ENCODE measurements around the gene KRTAP12-3. TPM values are rescaled to one million over a fixed set of nuclear protein-coding genes. Genes with fewer than 3 reads are reported as not detected.

The KRTAP12-3 gene
- total RNA-seq, 1 experiment from 2014 or later: not detected

GRCh38 chr21:44612669-44613229, 45.0 kb upstream of the KRTAP12-3 start:
- POLR2A ChIA-PET: no interaction called here
- no peak for ATAC-seq

GRCh38 chr21:44613386-44614155, 44.2 kb upstream of the KRTAP12-3 start:
- no peak overlapping the region for H3K4me3 Mint-ChIP-seq
- H3K36me3 Mint-ChIP-seq: peaks cover 34% of the 10 kb centered on the region
- ChIA-PET POLR2A (no interaction called here), CTCF (no interaction called here)
- peaks cover 27% of the 10 kb centered on the region for H3K4me1 Mint-ChIP-seq
- H3K9me3 Mint-ChIP-seq: peaks cover 32% of the 10 kb centered on the region
- no peak for ATAC-seq
- H3K27ac Mint-ChIP-seq: 0 out of 2 replicates have a peak overlapping the region, but pooled peaks have one; percentile 72
- peaks cover 4% of the 10 kb centered on the region for H3K27me3 Mint-ChIP-seq (ENCODE audit: low read depth)
- DNase-seq (ENCODE audit: low spot score): no peak
- TF ChIP-seq SP1 (CRISPR knock-in tag; conservative IDR thresholded peaks at IDR 0.05): no peak
- TF ChIP-seq TEAD4 (CRISPR knock-in tag; IDR thresholded peaks at IDR 0.05): no peak
- no peak for TF ChIP-seq FOXP1 (CRISPR knock-in tag; IDR thresholded peaks at IDR 0.05; ENCODE audit: borderline replicate concordance)
- TF ChIP-seq, protein P1, sequence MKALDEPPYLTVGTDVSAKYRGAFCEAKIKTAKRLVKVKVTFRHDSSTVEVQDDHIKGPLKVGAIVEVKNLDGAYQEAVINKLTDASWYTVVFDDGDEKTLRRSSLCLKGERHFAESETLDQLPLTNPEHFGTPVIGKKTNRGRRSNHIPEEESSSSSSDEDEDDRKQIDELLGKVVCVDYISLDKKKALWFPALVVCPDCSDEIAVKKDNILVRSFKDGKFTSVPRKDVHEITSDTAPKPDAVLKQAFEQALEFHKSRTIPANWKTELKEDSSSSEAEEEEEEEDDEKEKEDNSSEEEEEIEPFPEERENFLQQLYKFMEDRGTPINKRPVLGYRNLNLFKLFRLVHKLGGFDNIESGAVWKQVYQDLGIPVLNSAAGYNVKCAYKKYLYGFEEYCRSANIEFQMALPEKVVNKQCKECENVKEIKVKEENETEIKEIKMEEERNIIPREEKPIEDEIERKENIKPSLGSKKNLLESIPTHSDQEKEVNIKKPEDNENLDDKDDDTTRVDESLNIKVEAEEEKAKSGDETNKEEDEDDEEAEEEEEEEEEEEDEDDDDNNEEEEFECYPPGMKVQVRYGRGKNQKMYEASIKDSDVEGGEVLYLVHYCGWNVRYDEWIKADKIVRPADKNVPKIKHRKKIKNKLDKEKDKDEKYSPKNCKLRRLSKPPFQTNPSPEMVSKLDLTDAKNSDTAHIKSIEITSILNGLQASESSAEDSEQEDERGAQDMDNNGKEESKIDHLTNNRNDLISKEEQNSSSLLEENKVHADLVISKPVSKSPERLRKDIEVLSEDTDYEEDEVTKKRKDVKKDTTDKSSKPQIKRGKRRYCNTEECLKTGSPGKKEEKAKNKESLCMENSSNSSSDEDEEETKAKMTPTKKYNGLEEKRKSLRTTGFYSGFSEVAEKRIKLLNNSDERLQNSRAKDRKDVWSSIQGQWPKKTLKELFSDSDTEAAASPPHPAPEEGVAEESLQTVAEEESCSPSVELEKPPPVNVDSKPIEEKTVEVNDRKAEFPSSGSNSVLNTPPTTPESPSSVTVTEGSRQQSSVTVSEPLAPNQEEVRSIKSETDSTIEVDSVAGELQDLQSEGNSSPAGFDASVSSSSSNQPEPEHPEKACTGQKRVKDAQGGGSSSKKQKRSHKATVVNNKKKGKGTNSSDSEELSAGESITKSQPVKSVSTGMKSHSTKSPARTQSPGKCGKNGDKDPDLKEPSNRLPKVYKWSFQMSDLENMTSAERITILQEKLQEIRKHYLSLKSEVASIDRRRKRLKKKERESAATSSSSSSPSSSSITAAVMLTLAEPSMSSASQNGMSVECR (CRISPR knock-in tag; IDR thresholded peaks at IDR 0.05; ENCODE audit: borderline replicate concordance): no peak
- no peak for TF ChIP-seq NR1H2 (CRISPR knock-in tag; IDR thresholded peaks at IDR 0.05)
- no peak for TF ChIP-seq ZNF512 (CRISPR knock-in tag; IDR thresholded peaks at IDR 0.05; ENCODE audit: borderline replicate concordance)
- TF ChIP-seq E2F4 (CRISPR knock-in tag; IDR thresholded peaks at IDR 0.05; ENCODE audit: borderline replicate concordance, low read depth): no peak
- no peak for TF ChIP-seq NFE2L1 (CRISPR knock-in tag; IDR thresholded peaks at IDR 0.05)
- no peak for TF ChIP-seq ZNF138 (CRISPR knock-in tag; conservative IDR thresholded peaks at IDR 0.05)
- no peak for TF ChIP-seq JUN (CRISPR knock-in tag; IDR thresholded peaks at IDR 0.05)
- TF ChIP-seq ETV6 (CRISPR knock-in tag; IDR thresholded peaks at IDR 0.05): no peak
- TF ChIP-seq ZNF396 (CRISPR knock-in tag; IDR thresholded peaks at IDR 0.05; ENCODE audit: borderline replicate concordance): no peak
- TF ChIP-seq SOX15 (CRISPR knock-in tag; IDR thresholded peaks at IDR 0.05): no peak

More at GRCh38 chr21:44612669-44613229, 45.0 kb upstream of the KRTAP12-3 start:
- CTCF ChIA-PET: no interaction called here
- no peak overlapping the region for H3K4me3 Mint-ChIP-seq
- H3K9me3 Mint-ChIP-seq: peaks cover 31% of the 10 kb centered on the region
- TF ChIP-seq CREB1 (CRISPR knock-in tag; IDR thresholded peaks at IDR 0.05): no peak
- TF ChIP-seq RELA (CRISPR knock-in tag; IDR thresholded peaks at IDR 0.05; ENCODE audit: borderline replicate concordance): 0 out of 2 replicates have a peak, but pooled peaks have one; percentile 5
- peaks cover 23% of the 10 kb centered on the region for H3K4me1 Mint-ChIP-seq
- no peak for DNase-seq (ENCODE audit: low spot score)
- H3K36me3 Mint-ChIP-seq: peaks cover 33% of the 10 kb centered on the region
- peaks cover 4% of the 10 kb centered on the region for H3K27me3 Mint-ChIP-seq (ENCODE audit: low read depth)
- peak overlapping the region; percentile 72 for H3K27ac Mint-ChIP-seq

Data from WTC11 (cell line).